ENCODE measurements around the gene FRMD8. TPM values are rescaled to one million over a fixed set of nuclear protein-coding genes. Genes with fewer than 3 reads are reported as not detected.

The FRMD8 gene
- total RNA-seq, 6 experiments from 2014 or later: 22.4 to 28.5 (median 27.1) TPM

GRCh38 chr11:65423516-65424204 lies 37.2 kb downstream of the FRMD8 start:
- Mint-ChIP-seq H3K4me3 (peak overlapping the region; percentile 99), H3K27ac (peak overlapping the region; percentile 98), H3K4me1 (ENCODE audit: low read depth) (peaks cover 62% of the 10 kb centered on the region), H3K9me3 (peaks cover 63% of the 10 kb centered on the region), H3K36me3 (ENCODE audit: low read depth) (peaks cover 61% of the 10 kb centered on the region), H3K27me3 (ENCODE audit: insufficient read depth) (peaks cover 73% of the 10 kb centered on the region)
- peak; percentile 37 for DNase-seq
- no peak for TF ChIP-seq CTCF (IDR thresholded peaks at IDR 0.05)

DNA sequence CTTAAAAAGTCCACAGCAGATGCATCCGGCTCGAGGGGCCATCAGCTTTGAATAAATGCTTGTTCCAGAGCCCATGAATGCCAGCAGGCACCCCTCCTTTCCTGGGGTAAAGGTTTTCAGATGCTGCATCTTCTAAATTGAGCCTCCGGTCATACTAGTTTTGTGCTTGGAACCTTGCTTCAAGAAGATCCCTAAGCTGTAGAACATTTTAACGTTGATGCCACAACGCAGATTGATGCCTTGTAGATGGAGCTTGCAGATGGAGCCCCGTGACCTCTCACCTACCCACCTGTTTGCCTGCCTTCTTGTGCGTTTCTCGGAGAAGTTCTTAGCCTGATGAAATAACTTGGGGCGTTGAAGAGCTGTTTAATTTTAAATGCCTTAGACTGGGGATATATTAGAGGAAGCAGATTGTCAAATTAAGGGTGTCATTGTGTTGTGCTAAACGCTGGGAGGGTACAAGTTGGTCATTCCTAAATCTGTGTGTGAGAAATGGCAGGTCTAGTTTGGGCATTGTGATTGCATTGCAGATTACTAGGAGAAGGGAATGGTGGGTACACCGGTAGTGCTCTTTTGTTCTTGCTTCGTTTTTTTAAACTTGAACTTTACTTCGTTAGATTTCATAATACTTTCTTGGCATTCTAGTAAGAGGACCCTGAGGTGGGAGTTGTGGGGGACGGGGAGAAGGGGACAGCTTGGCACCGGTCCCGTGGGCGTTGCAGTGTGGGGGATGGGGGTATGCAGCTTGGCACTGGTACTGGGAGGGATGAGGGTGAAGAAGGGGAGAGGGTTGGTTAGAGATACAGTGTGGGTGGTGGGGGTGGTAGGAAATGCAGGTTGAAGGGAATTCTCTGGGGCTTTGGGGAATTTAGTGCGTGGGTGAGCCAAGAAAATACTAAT lies 38.0 kb downstream of the FRMD8 start:
- H3K4me3 Mint-ChIP-seq: peak overlapping the region; percentile 99
- DNase-seq: peak; percentile 50
- peaks cover 77% of the 10 kb centered on the region for H3K27me3 Mint-ChIP-seq (ENCODE audit: insufficient read depth)
- peaks cover 71% of the 10 kb centered on the region for H3K9me3 Mint-ChIP-seq
- peak overlapping the region; percentile 98 for H3K27ac Mint-ChIP-seq
- TF ChIP-seq CTCF (IDR thresholded peaks at IDR 0.05): no peak
- peaks cover 62% of the 10 kb centered on the region for H3K4me1 Mint-ChIP-seq (ENCODE audit: low read depth)
- H3K36me3 Mint-ChIP-seq (ENCODE audit: low read depth): peaks cover 66% of the 10 kb centered on the region

DNA sequence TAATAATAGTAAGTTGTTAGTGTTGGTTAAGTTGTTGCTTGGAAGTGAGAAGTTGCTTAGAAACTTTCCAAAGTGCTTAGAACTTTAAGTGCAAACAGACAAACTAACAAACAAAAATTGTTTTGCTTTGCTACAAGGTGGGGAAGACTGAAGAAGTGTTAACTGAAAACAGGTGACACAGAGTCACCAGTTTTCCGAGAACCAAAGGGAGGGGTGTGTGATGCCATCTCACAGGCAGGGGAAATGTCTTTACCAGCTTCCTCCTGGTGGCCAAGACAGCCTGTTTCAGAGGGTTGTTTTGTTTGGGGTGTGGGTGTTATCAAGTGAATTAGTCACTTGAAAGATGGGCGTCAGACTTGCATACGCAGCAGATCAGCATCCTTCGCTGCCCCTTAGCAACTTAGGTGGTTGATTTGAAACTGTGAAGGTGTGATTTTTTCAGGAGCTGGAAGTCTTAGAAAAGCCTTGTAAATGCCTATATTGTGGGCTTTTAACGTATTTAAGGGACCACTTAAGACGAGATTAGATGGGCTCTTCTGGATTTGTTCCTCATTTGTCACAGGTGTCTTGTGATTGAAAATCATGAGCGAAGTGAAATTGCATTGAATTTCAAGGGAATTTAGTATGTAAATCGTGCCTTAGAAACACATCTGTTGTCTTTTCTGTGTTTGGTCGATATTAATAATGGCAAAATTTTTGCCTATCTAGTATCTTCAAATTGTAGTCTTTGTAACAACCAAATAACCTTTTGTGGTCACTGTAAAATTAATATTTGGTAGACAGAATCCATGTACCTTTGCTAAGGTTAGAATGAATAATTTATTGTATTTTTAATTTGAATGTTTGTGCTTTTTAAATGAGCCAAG lies 38.9 kb downstream of the FRMD8 start:
- peak; percentile 87 for DNase-seq
- Mint-ChIP-seq H3K27ac (peak overlapping the region; percentile 98), H3K4me1 (ENCODE audit: low read depth) (peaks cover 62% of the 10 kb centered on the region), H3K4me3 (peak overlapping the region; percentile 99), H3K36me3 (ENCODE audit: low read depth) (peaks cover 70% of the 10 kb centered on the region), H3K9me3 (peaks cover 80% of the 10 kb centered on the region), H3K27me3 (ENCODE audit: insufficient read depth) (peaks cover 86% of the 10 kb centered on the region)
- peak; percentile 44 for TF ChIP-seq CTCF (IDR thresholded peaks at IDR 0.05)

- Mint-ChIP-seq H3K9me3 (peaks cover 89% of the 10 kb centered on the region), H3K4me1 (ENCODE audit: low read depth) (peaks cover 62% of the 10 kb centered on the region), H3K27ac (peak overlapping the region; percentile 98), H3K4me3 (peak overlapping the region; percentile 99), H3K27me3 (ENCODE audit: insufficient read depth) (peaks cover 93% of the 10 kb centered on the region), H3K36me3 (ENCODE audit: low read depth) (peaks cover 70% of the 10 kb centered on the region)
- peak; percentile 91 for DNase-seq
- TF ChIP-seq CTCF (IDR thresholded peaks at IDR 0.05): no peak
These were observed 39.8 kb downstream of the FRMD8 start for GRCh38 chr11:65425971-65426838.

All from HFFc6 (cell line).